ENCODE results near the gene PDE6H. TPM values are rescaled to one million over a fixed set of nuclear protein-coding genes. Genes with fewer than 3 reads are reported as not detected.

PDE6H gene
- total and polyA plus RNA-seq, 4 donors, result not detected

DNA sequence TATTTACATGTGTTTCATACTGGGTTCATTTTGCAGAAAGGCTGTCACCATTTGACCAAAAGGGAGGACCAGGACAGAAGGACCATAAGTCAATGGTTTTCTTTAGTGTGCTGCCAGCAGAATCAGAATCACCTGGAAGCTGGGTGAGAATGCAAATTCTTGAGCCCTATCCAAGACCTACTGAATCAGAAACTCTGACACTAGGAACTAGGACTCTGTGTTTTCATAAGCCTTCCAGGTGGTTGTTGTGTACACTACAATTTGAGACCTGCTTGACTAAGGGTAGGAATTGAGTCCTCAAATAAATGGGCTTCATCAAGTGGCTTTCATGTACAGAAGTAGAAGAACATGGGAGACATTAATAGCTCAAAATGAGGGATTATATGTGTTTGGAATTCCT lies 32.2 kb downstream of the PDE6H start (continued):
- TF ChIP-seq, protein P1, sequence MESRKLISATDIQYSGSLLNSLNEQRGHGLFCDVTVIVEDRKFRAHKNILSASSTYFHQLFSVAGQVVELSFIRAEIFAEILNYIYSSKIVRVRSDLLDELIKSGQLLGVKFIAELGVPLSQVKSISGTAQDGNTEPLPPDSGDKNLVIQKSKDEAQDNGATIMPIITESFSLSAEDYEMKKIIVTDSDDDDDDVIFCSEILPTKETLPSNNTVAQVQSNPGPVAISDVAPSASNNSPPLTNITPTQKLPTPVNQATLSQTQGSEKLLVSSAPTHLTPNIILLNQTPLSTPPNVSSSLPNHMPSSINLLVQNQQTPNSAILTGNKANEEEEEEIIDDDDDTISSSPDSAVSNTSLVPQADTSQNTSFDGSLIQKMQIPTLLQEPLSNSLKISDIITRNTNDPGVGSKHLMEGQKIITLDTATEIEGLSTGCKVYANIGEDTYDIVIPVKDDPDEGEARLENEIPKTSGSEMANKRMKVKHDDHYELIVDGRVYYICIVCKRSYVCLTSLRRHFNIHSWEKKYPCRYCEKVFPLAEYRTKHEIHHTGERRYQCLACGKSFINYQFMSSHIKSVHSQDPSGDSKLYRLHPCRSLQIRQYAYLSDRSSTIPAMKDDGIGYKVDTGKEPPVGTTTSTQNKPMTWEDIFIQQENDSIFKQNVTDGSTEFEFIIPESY (IDR thresholded peaks at IDR 0.05), result no peak
- no peak for TF ChIP-seq NR2F2 (IDR thresholded peaks at IDR 0.05)

DNA sequence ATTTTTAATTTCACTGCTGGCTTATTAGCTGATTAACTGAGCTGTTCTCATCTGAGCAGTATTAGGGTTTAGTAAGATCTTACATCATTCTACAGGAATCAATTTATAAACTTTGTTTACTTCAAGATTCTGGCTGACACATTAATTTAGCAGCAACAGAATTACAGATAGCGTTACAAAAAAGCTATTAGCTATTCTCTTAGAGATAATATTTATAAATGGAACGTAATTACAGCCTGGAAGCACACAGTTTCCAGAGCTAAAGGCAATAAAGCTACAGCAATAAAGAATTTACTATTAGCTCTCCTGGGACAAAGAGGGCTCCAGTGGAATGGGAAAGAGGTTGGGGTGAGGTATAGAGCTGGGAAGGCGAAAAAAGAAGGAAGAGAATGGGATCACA lies 34.7 kb downstream of the PDE6H start:
- 64% methylated on average over 3 of the region's 3 CpGs for WGBS
- H3K9me3 ChIP-seq (ENCODE audit: control insufficient read depth in 4 of 4, low read length in 3 of 4), result no peaks in the 10 kb centered on the region
- H3K27ac ChIP-seq (ENCODE audit: low read depth in 1 of 2, low read length in 2 of 2), result no peak overlapping the region
- H3K9ac ChIP-seq (ENCODE audit: low read depth in 1 of 2, low read length in 2 of 2), result no peak overlapping the region
- no peaks in the 10 kb centered on the region for H3K4me1 ChIP-seq (ENCODE audit: control insufficient read depth in 4 of 4, insufficient read depth in 4 of 4, low read length in 3 of 4)
- H3K27me3 ChIP-seq (ENCODE audit: control insufficient read depth in 4 of 4, insufficient read depth in 4 of 4, low read length in 3 of 4), result peaks cover 0 to 5% (median 2%) of the 10 kb centered on the region in 4 donors
- no peak for TF ChIP-seq TAF1 (conservative IDR thresholded peaks at IDR 0.05)
- no peak for TF ChIP-seq JUND (IDR thresholded peaks at IDR 0.05)
- TF ChIP-seq HNF4G (IDR thresholded peaks at IDR 0.05), result no peak
- TF ChIP-seq EGR1 (IDR thresholded peaks at IDR 0.05; ENCODE audit: low read depth in 2 of 2), result no peak
- TF ChIP-seq FOXA1 (IDR thresholded peaks at IDR 0.05), result no peak
- no peak for TF ChIP-seq HNF4A (conservative IDR thresholded peaks at IDR 0.05)
- H3K36me3 ChIP-seq (ENCODE audit: control insufficient read depth in 4 of 4, insufficient read depth in 3 of 4, low read depth in 1 of 4, low read length in 3 of 4), result no peaks in the 10 kb centered on the region
- no peak overlapping the region for H3K4me3 ChIP-seq (ENCODE audit: low read depth in 1 of 3, low read length in 3 of 3)
- DNase-seq (ENCODE audit: low spot score), result no peak

DNA sequence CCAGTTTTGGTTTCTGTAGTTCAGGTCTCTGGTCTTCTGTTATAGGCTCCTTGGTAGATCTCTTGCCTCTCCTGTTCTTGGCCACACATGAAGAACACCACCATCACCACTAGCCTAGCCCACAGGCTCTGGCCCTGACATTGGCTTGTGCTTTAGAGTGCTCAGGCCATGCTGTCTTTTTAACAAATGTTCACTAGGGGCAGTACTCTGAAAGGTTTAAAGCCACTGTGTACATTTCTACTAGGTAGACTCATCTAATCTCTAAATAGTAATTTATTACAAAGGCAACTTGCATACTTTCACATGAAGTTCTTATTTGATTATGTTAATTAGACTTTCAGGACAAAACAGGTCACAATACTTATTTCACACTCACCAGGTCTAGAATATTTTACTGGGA lies 38.3 kb downstream of the PDE6H start:
- TF ChIP-seq NR2F2 (IDR thresholded peaks at IDR 0.05) (no peak), TAF1 (conservative IDR thresholded peaks at IDR 0.05) (no peak), RXRA (IDR thresholded peaks at IDR 0.05) (no peak), HNF4G (IDR thresholded peaks at IDR 0.05) (no peak), GABPA (IDR thresholded peaks at IDR 0.05 in 1 of 2, conservative IDR thresholded peaks at IDR 0.05 in 1 of 2) (no peak), RAD21 (IDR thresholded peaks at IDR 0.05) (no peak), EGR1 (IDR thresholded peaks at IDR 0.05; ENCODE audit: low read depth in 2 of 2) (no peak), JUND (IDR thresholded peaks at IDR 0.05) (no peak), HNF4A (conservative IDR thresholded peaks at IDR 0.05) (no peak)
- TF ChIP-seq, protein P2, sequence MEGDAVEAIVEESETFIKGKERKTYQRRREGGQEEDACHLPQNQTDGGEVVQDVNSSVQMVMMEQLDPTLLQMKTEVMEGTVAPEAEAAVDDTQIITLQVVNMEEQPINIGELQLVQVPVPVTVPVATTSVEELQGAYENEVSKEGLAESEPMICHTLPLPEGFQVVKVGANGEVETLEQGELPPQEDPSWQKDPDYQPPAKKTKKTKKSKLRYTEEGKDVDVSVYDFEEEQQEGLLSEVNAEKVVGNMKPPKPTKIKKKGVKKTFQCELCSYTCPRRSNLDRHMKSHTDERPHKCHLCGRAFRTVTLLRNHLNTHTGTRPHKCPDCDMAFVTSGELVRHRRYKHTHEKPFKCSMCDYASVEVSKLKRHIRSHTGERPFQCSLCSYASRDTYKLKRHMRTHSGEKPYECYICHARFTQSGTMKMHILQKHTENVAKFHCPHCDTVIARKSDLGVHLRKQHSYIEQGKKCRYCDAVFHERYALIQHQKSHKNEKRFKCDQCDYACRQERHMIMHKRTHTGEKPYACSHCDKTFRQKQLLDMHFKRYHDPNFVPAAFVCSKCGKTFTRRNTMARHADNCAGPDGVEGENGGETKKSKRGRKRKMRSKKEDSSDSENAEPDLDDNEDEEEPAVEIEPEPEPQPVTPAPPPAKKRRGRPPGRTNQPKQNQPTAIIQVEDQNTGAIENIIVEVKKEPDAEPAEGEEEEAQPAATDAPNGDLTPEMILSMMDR (IDR thresholded peaks at IDR 0.05; ENCODE audit: low read depth, low read length, missing input control), result no peak
- TF ChIP-seq, protein P3, sequence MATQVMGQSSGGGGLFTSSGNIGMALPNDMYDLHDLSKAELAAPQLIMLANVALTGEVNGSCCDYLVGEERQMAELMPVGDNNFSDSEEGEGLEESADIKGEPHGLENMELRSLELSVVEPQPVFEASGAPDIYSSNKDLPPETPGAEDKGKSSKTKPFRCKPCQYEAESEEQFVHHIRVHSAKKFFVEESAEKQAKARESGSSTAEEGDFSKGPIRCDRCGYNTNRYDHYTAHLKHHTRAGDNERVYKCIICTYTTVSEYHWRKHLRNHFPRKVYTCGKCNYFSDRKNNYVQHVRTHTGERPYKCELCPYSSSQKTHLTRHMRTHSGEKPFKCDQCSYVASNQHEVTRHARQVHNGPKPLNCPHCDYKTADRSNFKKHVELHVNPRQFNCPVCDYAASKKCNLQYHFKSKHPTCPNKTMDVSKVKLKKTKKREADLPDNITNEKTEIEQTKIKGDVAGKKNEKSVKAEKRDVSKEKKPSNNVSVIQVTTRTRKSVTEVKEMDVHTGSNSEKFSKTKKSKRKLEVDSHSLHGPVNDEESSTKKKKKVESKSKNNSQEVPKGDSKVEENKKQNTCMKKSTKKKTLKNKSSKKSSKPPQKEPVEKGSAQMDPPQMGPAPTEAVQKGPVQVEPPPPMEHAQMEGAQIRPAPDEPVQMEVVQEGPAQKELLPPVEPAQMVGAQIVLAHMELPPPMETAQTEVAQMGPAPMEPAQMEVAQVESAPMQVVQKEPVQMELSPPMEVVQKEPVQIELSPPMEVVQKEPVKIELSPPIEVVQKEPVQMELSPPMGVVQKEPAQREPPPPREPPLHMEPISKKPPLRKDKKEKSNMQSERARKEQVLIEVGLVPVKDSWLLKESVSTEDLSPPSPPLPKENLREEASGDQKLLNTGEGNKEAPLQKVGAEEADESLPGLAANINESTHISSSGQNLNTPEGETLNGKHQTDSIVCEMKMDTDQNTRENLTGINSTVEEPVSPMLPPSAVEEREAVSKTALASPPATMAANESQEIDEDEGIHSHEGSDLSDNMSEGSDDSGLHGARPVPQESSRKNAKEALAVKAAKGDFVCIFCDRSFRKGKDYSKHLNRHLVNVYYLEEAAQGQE (IDR thresholded peaks at IDR 0.05), result no peak
- TF ChIP-seq, protein P1 (IDR thresholded peaks at IDR 0.05), result no peak
- Histone ChIP-seq H3K27ac (ENCODE audit: low read depth in 1 of 2, low read length in 2 of 2) (no peak overlapping the region), H3K4me3 (ENCODE audit: low read depth in 1 of 3, low read length in 3 of 3) (no peak overlapping the region), H3K36me3 (ENCODE audit: control insufficient read depth in 4 of 4, insufficient read depth in 3 of 4, low read depth in 1 of 4, low read length in 3 of 4) (no peaks in the 10 kb centered on the region), H3K9me3 (ENCODE audit: control insufficient read depth in 4 of 4, low read length in 3 of 4) (no peaks in the 10 kb centered on the region), H3K27me3 (ENCODE audit: control insufficient read depth in 4 of 4, insufficient read depth in 4 of 4, low read length in 3 of 4) (peaks cover 0 to 5% (median 2%) of the 10 kb centered on the region in 4 donors), H3K4me1 (ENCODE audit: control insufficient read depth in 4 of 4, insufficient read depth in 4 of 4, low read length in 3 of 4) (no peaks in the 10 kb centered on the region), H3K9ac (ENCODE audit: low read depth in 1 of 2, low read length in 2 of 2) (no peak overlapping the region)
- DNase-seq (ENCODE audit: low spot score), result no peak

All from liver (tissue), 9 donors.